Measurements from ENCODE around the gene ZNF451.
A peak's percentile ranks its signal among the peaks of the same experiment; 100 is the strongest.

ZNF451 gene

GRCh38 chr6:57147955-57148858 lies 58.2 kb downstream of the ZNF451 start:
- no peak for DNase-seq (ENCODE audit: low read depth in 2 of 2, low spot score in 1 of 2)

- no peak for DNase-seq (ENCODE audit: low read depth in 2 of 2, low spot score in 1 of 2)
These were observed 68.7 kb downstream of the ZNF451 start for GRCh38 chr6:57158658-57159057.

GRCh38 chr6:57159127-57159526 lies 69.1 kb downstream of the ZNF451 start:
- DNase-seq (ENCODE audit: low read depth in 2 of 2, low spot score in 1 of 2), result no peak

GRCh38 chr6:57162028-57162427 lies 72.0 kb downstream of the ZNF451 start:
- DNase-seq (ENCODE audit: low read depth in 2 of 2, low spot score in 1 of 2), result no peak

- DNase-seq (ENCODE audit: low read depth in 2 of 2, low spot score in 1 of 2), result no peak
These were observed 72.5 kb downstream of the ZNF451 start for GRCh38 chr6:57162516-57162915.

- no peak for DNase-seq (ENCODE audit: low read depth in 2 of 2, low spot score in 1 of 2)
These were observed 74.0 kb downstream of the ZNF451 start for GRCh38 chr6:57163956-57164355.

- no peak for DNase-seq (ENCODE audit: low read depth in 2 of 2, low spot score in 1 of 2)
These were observed 75.1 kb downstream of the ZNF451 start for GRCh38 chr6:57165080-57165479.

GRCh38 chr6:57172136-57173055 lies 82.4 kb downstream of the ZNF451 start, which contains the start of gene BAG2:
Gene BAG2, plus strand, starts transcription at chr6:57172326. Its CDS starts 372 bp downstream, at chr6:57172698.
- DNase-seq (ENCODE audit: low read depth in 2 of 2, low spot score in 1 of 2), result peak; percentile 77 to 86

GRCh38 chr6:57173056-57173885 lies 83.3 kb downstream of the ZNF451 start:
- DNase-seq (ENCODE audit: low read depth in 2 of 2, low spot score in 1 of 2), result peak; percentile 0 to 7

GRCh38 chr6:57173886-57174510 lies 84.0 kb downstream of the ZNF451 start:
- no peak for DNase-seq (ENCODE audit: low read depth in 2 of 2, low spot score in 1 of 2)

- no peak for DNase-seq (ENCODE audit: low read depth in 2 of 2, low spot score in 1 of 2)
These were observed 84.5 kb downstream of the ZNF451 start for GRCh38 chr6:57174511-57174907.

GRCh38 chr6:57177545-57178265 lies 87.7 kb downstream of the ZNF451 start:
- no peak for DNase-seq (ENCODE audit: low read depth in 2 of 2, low spot score in 1 of 2)

- DNase-seq (ENCODE audit: low read depth in 2 of 2, low spot score in 1 of 2), result no peak
These were observed 90.6 kb downstream of the ZNF451 start for GRCh38 chr6:57180596-57180995.

GRCh38 chr6:57182017-57182432 lies 92.0 kb downstream of the ZNF451 start:
- DNase-seq (ENCODE audit: low read depth in 2 of 2, low spot score in 1 of 2), result no peak

GRCh38 chr6:57183336-57183735 lies 93.3 kb downstream of the ZNF451 start:
- DNase-seq (ENCODE audit: low read depth in 2 of 2, low spot score in 1 of 2), result no peak

GRCh38 chr6:57190140-57190539 lies 100.2 kb downstream of the ZNF451 start:
- DNase-seq (ENCODE audit: low read depth in 2 of 2, low spot score in 1 of 2), result no peak

- DNase-seq (ENCODE audit: low read depth in 2 of 2, low spot score in 1 of 2), result no peak
These were observed 103.2 kb downstream of the ZNF451 start for GRCh38 chr6:57193177-57193576.

- no peak for DNase-seq (ENCODE audit: low read depth in 2 of 2, low spot score in 1 of 2)
These were observed 105.5 kb downstream of the ZNF451 start for GRCh38 chr6:57195457-57195856.

- DNase-seq (ENCODE audit: low read depth in 2 of 2, low spot score in 1 of 2), result no peak
These were observed 109.1 kb downstream of the ZNF451 start for GRCh38 chr6:57198926-57199636.
